SH-SY5Y (cell line): ENCODE data around the gene ITFG2.

Source experiments
- GATA2 ChIP-seq: IDR thresholded peaks from 2 replicates; pipeline ENCODE4 v1.6.1; 2011; ENCODE audit warnings: mild to moderate bottlenecking, low read depth, low read length
- GATA3 ChIP-seq: IDR thresholded peaks from 2 replicates; pipeline ENCODE4 v1.6.1; 2011; ENCODE audit warnings: low read depth, mild to moderate bottlenecking, low read length, moderate library complexity

DNA sequence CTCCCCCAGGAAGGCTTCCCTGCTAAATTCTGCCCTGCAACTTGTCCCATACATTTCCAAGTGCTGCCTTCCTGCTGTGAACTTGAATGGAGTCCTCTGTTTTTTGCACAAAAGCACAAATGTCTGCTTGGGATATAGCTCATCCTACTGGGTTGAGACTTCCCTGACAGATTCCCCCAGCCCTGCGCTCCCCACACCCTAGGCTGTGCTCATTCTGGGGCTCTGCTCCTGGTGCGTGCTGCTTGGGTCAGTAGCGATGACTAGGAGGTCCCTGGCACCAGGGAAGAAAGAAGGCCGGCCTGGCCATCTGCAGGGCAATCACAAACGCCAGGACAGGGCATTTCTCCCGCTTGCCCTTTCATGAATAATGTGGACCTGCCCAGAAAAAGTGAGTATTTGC lies 46.9 kb upstream of the ITFG2 start:
- TF ChIP-seq GATA2, result no peak
- no peak for TF ChIP-seq GATA3
